A673 (cell line): Measurements from ENCODE around the gene IPO13.

Experiments
- EZH2 ChIP-seq: fragments of 200-600 bp; sonication (generic); IDR thresholded peaks from 2 replicates; pipeline ENCODE4 v1.6.1; 2017; ENCODE audit warnings: borderline replicate concordance, low read depth, mild to moderate bottlenecking, mixed read lengths, antibody characterized with exemption, low read length; ENCODE audit not compliant: poor library complexity, severe bottlenecking
- TF ChIP-seq, protein P1 (sequence below): fragments of 300-800, 200-600 bp; sonication (generic); conservative IDR thresholded peaks from 2 replicates; pipeline ENCODE4 v1.5.1; 2017; ENCODE audit warnings: low read depth, mild to moderate bottlenecking, antibody characterized with exemption, low read length, moderate library complexity, mixed read lengths

GRCh38 chr1:43919906-43920305, 26.8 kb upstream of the IPO13 start:
- TF ChIP-seq, protein P1, sequence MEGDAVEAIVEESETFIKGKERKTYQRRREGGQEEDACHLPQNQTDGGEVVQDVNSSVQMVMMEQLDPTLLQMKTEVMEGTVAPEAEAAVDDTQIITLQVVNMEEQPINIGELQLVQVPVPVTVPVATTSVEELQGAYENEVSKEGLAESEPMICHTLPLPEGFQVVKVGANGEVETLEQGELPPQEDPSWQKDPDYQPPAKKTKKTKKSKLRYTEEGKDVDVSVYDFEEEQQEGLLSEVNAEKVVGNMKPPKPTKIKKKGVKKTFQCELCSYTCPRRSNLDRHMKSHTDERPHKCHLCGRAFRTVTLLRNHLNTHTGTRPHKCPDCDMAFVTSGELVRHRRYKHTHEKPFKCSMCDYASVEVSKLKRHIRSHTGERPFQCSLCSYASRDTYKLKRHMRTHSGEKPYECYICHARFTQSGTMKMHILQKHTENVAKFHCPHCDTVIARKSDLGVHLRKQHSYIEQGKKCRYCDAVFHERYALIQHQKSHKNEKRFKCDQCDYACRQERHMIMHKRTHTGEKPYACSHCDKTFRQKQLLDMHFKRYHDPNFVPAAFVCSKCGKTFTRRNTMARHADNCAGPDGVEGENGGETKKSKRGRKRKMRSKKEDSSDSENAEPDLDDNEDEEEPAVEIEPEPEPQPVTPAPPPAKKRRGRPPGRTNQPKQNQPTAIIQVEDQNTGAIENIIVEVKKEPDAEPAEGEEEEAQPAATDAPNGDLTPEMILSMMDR = no peak
- TF ChIP-seq EZH2 = no peak
